Aorta (tissue), 5 donors: ENCODE measurements around the gene DAP. TPM values are rescaled to one million over a fixed set of nuclear protein-coding genes. Genes with fewer than 3 reads are reported as not detected.
A peak's percentile ranks its signal among the peaks of the same experiment; 100 is the strongest.

Source experiments
- ATAC-seq: fragments of 200-7000 bp; cut with Tn5 transposase; one replicate; pipeline ENCODE4 v1.9.1; 2022; ENCODE audit warnings: moderate library complexity; ENCODE audit not compliant: low FRiP score
- DNase-seq, 2 donors: peaks; one replicate each; pipeline ENCODE4 v3.0.0-alpha.2; 2020
- H3K27ac ChIP-seq, 2 donors: one replicate each; pipeline ENCODE4 v1.5.1; 2013; ENCODE audit warnings: low read length in 2 of 2, mild to moderate bottlenecking in 2 of 2, moderate library complexity in 2 of 2, control low read depth in 1 of 2, inconsistent platforms in 1 of 2, low read depth in 1 of 2
- H3K27me3 ChIP-seq, 2 donors: one replicate each; pipeline ENCODE4 v1.6.1; 2013; ENCODE audit warnings: control low read depth in 1 of 2, low read length in 1 of 2, mild to moderate bottlenecking in 1 of 2, moderate library complexity in 1 of 2; ENCODE audit not compliant: insufficient read depth in 2 of 2, control insufficient read depth in 1 of 2
- H3K36me3 ChIP-seq, 2 donors: one replicate each; pipeline ENCODE4 v1.6.1; 2013; ENCODE audit warnings: control low read depth in 1 of 2, low read length in 1 of 2, mild to moderate bottlenecking in 1 of 2; ENCODE audit not compliant: insufficient read depth in 2 of 2, control insufficient read depth in 1 of 2
- H3K4me1 ChIP-seq, 2 donors: one replicate each; pipeline ENCODE4 v1.6.1; 2013; ENCODE audit warnings: low read length in 2 of 2, control low read depth in 1 of 2, mild to moderate bottlenecking in 1 of 2, moderate library complexity in 1 of 2; ENCODE audit not compliant: insufficient read depth in 2 of 2, control insufficient read depth in 1 of 2
- H3K4me3 ChIP-seq, 2 donors: one replicate each; pipeline ENCODE4 v1.5.1; 2013; ENCODE audit warnings: low read length in 2 of 2, control low read depth in 1 of 2, mild to moderate bottlenecking in 1 of 2
- H3K9me3 ChIP-seq: one replicate; pipeline ENCODE4 v1.6.1; 2013; ENCODE audit warnings: mild to moderate bottlenecking, low read length; ENCODE audit not compliant: control insufficient read depth
- WGBS, 2 donors: extraction: QIAGEN DNeasy Blood & Tissue Kit; methylation state at CpG; one replicate each; pipeline ENCODE4 v1.1.7; 2013; 5-methylcytosine and 5-hydroxymethylcytosine counted together
- intact Hi-C, 2 donors: fragments of 100-400 bp; cut with DNase I; formaldehyde crosslinking; loops; one replicate each; pipeline versions ENCODE4 v1.14.2 to v1.15.0; 2022
- polyA plus RNA-seq, 2 donors: library from polyadenylated mRNA; stranded (reverse); fragments of 200-250 nt; gene quantifications; one replicate each; pipeline ENCODE4 v1.2.3, GENCODE V29; 2013
- total RNA-seq, 2 donors: library from RNA; stranded (reverse); fragmentation: NEBNext Ultra II Directional; extraction: Animal tissue kit (Norgen Biotek cat#: 25700); gene quantifications; one replicate each; pipeline ENCODE4 v1.2.1, GENCODE V29; 2021
- donor health status: healthy with polysubstance abuse.
- donor health status: Bipolar disorder and iron deficiency.
- donor health status: DM: no; HTN: no; CAD: no.
- donor health status: DM: no; HTN: no; CAD: no.
- donor health status: DM: yes; HTN: yes; CAD: no.

The DAP gene
- total and polyA plus RNA-seq, 4 donors = 117 to 188 (median 134) TPM

GRCh38 chr5:10753178-10753577 lies 7.9 kb downstream of the DAP start:
- ATAC-seq (no peak), DNase-seq (no peak)
- peaks cover 0 to 2% of the 10 kb centered on the region in 2 donors for H3K4me1 ChIP-seq
- H3K27me3 ChIP-seq = no peaks in the 10 kb centered on the region
- no peaks in the 10 kb centered on the region for H3K36me3 ChIP-seq
- 89 to 91% methylated on average over 9 of the region's 9 CpGs for WGBS, 2 donors
- H3K9me3 ChIP-seq = no peaks in the 10 kb centered on the region
- no peak overlapping the region for H3K27ac ChIP-seq
- intact Hi-C loops = no loop called here
- H3K4me3 ChIP-seq = no peak overlapping the region

- Histone ChIP-seq H3K9me3 (no peaks in the 10 kb centered on the region), H3K27me3 (no peaks in the 10 kb centered on the region), H3K36me3 (peaks cover 3 to 6% of the 10 kb centered on the region in 2 donors), H3K4me3 (no peak overlapping the region), H3K27ac (no peak overlapping the region), H3K4me1 (peaks cover 0 to 2% of the 10 kb centered on the region in 2 donors)
- 38 to 40% methylated on average over 2 of the region's 2 CpGs for WGBS, 2 donors
- ATAC-seq (no peak), DNase-seq (no peak)
- intact Hi-C loops = no loop called here
Measured at GRCh38 chr5:10752451-10752850, 8.6 kb downstream of the DAP start.

GRCh38 chr5:10750909-10751308 lies 10.1 kb downstream of the DAP start:
- ATAC-seq (no peak), DNase-seq (no peak)
- intact Hi-C loops = no loop called here
- H3K4me1 ChIP-seq = no peaks in the 10 kb centered on the region
- H3K27ac ChIP-seq = no peak overlapping the region
- H3K4me3 ChIP-seq = no peak overlapping the region
- 66 to 70% methylated on average over 3 of the region's 3 CpGs for WGBS, 2 donors
- peaks cover 3 to 6% of the 10 kb centered on the region in 2 donors for H3K36me3 ChIP-seq
- no peaks in the 10 kb centered on the region for H3K27me3 ChIP-seq
- H3K9me3 ChIP-seq = no peaks in the 10 kb centered on the region

- 93 to 95% methylated on average over 9 of the region's 9 CpGs for WGBS, 2 donors
- H3K4me1 ChIP-seq = no peaks in the 10 kb centered on the region
- H3K36me3 ChIP-seq = peaks cover 9 to 16% of the 10 kb centered on the region in 2 donors
- DNase-seq (no peak), ATAC-seq (no peak)
- no peak overlapping the region for H3K4me3 ChIP-seq
- H3K9me3 ChIP-seq = no peaks in the 10 kb centered on the region
- no peaks in the 10 kb centered on the region for H3K27me3 ChIP-seq
- intact Hi-C loops = no loop called here
- H3K27ac ChIP-seq = no peak overlapping the region
Measured at GRCh38 chr5:10747678-10748622, 13.1 kb downstream of the DAP start.

- WGBS, 2 donors = 83 to 85% methylated on average over 6 of the region's 6 CpGs
- ATAC-seq (peak; percentile 54), DNase-seq (no peak)
- H3K27me3 ChIP-seq = no peaks in the 10 kb centered on the region
- H3K27ac ChIP-seq = no peak overlapping the region
- H3K36me3 ChIP-seq = peaks cover 9 to 16% of the 10 kb centered on the region in 2 donors
- H3K4me3 ChIP-seq = no peak overlapping the region
- intact Hi-C loops = no loop called here
- H3K4me1 ChIP-seq = no peaks in the 10 kb centered on the region
- H3K9me3 ChIP-seq = no peaks in the 10 kb centered on the region
Measured at GRCh38 chr5:10746711-10747110, 14.3 kb downstream of the DAP start.

GRCh38 chr5:10745133-10745532 lies 15.9 kb downstream of the DAP start:
- Histone ChIP-seq H3K27ac (no peak overlapping the region), H3K4me3 (no peak overlapping the region), H3K4me1 (no peaks in the 10 kb centered on the region), H3K27me3 (no peaks in the 10 kb centered on the region), H3K36me3 (peaks cover 15 to 16% of the 10 kb centered on the region in 2 donors), H3K9me3 (no peaks in the 10 kb centered on the region)
- DNase-seq (no peak), ATAC-seq (no peak)
- intact Hi-C loops = no loop called here
- 86 to 90% methylated on average over 5 of the region's 5 CpGs for WGBS, 2 donors

- ATAC-seq = no peak
- intact Hi-C loops = no loop called here
- Histone ChIP-seq H3K36me3 (peaks cover 15 to 16% of the 10 kb centered on the region in 2 donors), H3K4me3 (no peak overlapping the region), H3K27ac (no peak overlapping the region), H3K27me3 (no peaks in the 10 kb centered on the region), H3K4me1 (no peaks in the 10 kb centered on the region), H3K9me3 (no peaks in the 10 kb centered on the region)
- DNase-seq = no peak
- 92 to 94% methylated on average over 8 of the region's 8 CpGs for WGBS, 2 donors
Measured at GRCh38 chr5:10744681-10745080, 16.4 kb downstream of the DAP start.

- ATAC-seq (no peak), DNase-seq (no peak)
- no peaks in the 10 kb centered on the region for H3K4me1 ChIP-seq
- no peaks in the 10 kb centered on the region for H3K9me3 ChIP-seq
- H3K27me3 ChIP-seq = no peaks in the 10 kb centered on the region
- intact Hi-C loops = no loop called here
- no peak overlapping the region for H3K4me3 ChIP-seq
- H3K36me3 ChIP-seq = peaks cover 15 to 17% of the 10 kb centered on the region in 2 donors
- H3K27ac ChIP-seq = no peak overlapping the region
Measured at GRCh38 chr5:10743951-10744350, 17.1 kb downstream of the DAP start.

- Histone ChIP-seq H3K4me1 (no peaks in the 10 kb centered on the region), H3K4me3 (no peak overlapping the region), H3K36me3 (peaks cover 15 to 20% of the 10 kb centered on the region in 2 donors), H3K9me3 (no peaks in the 10 kb centered on the region), H3K27ac (no peak overlapping the region), H3K27me3 (no peaks in the 10 kb centered on the region)
- WGBS, 2 donors = 95 to 97% methylated on average over 5 of the region's 5 CpGs
- ATAC-seq (no peak), DNase-seq (no peak)
- intact Hi-C loops = no loop called here
Measured at GRCh38 chr5:10743526-10743925, 17.5 kb downstream of the DAP start.
